Bronchial epithelial cell (primary cell): ENCODE data around the gene CPLX3. TPM values are rescaled to one million over a fixed set of nuclear protein-coding genes. Genes with fewer than 3 reads are reported as not detected.

Source experiments
- DNase-seq: peaks from one replicate; pipeline ENCODE4 v3.0.0-alpha.2; 2010; ENCODE audit warnings: low read depth
- FAIRE-seq: peaks from 2 replicates; lab custom pipeline; 2011; peaks lifted over from hg19 to GRCh38; lab: Jason Lieb, UNC
- H3K27me3 ChIP-seq: 2 replicates; pipeline ENCODE4 v1.5.1; 2011; ENCODE audit warnings: low read length; ENCODE audit not compliant: control insufficient read depth, insufficient read depth
- H3K36me3 ChIP-seq: 2 replicates; pipeline ENCODE4 v1.5.1; 2011; ENCODE audit warnings: low read length; ENCODE audit not compliant: control insufficient read depth, insufficient read depth
- H3K4me3 ChIP-seq: 2 replicates; pipeline ENCODE4 v1.5.1; 2011; ENCODE audit warnings: mild to moderate bottlenecking, low read depth, low read length, control low read depth
- total RNA-seq: library from RNA; depleted of rRNA; stranded (reverse); fragments of >200 nt; gene quantifications from 2 replicates; pipeline ENCODE4 v1.2.1, GENCODE V29; 2014
- TF ChIP-seq, protein P1 (sequence below): IDR thresholded peaks from 2 replicates; pipeline ENCODE4 v1.5.1; 2011; ENCODE audit warnings: mild to moderate bottlenecking, moderate library complexity, low read length, control low read depth, inconsistent platforms; ENCODE audit not compliant: insufficient read depth, severe bottlenecking

CPLX3 gene
- total RNA-seq, 1 donor from 2014 or later: not detected

DNA sequence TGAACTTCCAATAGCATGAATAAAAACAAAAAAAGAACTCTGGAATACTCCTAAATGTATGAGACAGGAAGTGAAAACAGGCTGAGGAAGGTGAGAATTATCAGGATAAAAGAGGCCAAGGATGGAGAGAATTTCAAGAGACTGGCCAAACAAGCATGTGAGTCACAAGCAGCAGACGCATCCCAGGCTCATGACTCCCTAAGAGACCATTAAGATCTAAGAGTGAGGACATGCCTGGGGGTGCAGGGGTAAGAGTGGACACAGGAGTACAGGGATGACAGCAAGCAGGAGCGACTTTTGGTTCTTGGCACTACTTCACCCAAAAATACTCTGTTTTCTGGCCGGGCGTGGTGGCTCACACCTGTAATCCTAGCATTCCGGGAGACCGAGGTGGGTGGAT is 39.7 kb downstream of the CPLX3 start:
- Histone ChIP-seq H3K27me3 (no peaks in the 10 kb centered on the region), H3K36me3 (peaks cover 4% of the 10 kb centered on the region), H3K4me3 (no peak overlapping the region)
- DNase-seq (peak; percentile 89), FAIRE-seq (no peak)
- TF ChIP-seq, protein P1, sequence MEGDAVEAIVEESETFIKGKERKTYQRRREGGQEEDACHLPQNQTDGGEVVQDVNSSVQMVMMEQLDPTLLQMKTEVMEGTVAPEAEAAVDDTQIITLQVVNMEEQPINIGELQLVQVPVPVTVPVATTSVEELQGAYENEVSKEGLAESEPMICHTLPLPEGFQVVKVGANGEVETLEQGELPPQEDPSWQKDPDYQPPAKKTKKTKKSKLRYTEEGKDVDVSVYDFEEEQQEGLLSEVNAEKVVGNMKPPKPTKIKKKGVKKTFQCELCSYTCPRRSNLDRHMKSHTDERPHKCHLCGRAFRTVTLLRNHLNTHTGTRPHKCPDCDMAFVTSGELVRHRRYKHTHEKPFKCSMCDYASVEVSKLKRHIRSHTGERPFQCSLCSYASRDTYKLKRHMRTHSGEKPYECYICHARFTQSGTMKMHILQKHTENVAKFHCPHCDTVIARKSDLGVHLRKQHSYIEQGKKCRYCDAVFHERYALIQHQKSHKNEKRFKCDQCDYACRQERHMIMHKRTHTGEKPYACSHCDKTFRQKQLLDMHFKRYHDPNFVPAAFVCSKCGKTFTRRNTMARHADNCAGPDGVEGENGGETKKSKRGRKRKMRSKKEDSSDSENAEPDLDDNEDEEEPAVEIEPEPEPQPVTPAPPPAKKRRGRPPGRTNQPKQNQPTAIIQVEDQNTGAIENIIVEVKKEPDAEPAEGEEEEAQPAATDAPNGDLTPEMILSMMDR: no peak

DNA sequence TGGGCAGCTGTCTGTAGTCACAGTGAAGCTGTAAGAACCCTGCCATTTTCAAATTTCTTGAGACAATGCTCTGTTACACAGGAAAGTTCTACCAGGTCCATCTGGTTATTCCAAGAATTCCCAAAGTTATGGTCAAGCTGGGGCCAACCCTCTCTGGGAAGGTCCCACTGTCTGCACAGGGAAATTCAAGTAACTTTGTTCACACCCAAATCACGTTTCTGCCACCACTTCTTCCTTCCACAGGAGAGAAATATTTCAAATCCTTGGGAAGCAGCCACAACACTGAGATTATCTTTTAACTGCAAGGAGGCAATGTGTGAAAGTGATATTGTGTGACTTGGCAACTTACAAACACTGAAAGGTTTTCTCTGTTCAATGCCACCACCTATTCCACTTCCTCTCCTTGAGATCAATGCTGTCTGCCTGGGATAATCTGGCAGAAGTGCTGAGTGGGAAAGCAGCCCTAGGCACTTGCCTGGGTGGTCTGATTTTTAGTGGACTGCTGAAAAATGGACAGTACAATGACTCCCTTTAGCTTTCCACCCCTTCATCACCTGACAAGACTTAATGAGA is 41.1 kb downstream of the CPLX3 start:
- DNase-seq (no peak), FAIRE-seq (no peak)
- H3K27me3 ChIP-seq: no peaks in the 10 kb centered on the region
- peaks cover 4% of the 10 kb centered on the region for H3K36me3 ChIP-seq
- H3K4me3 ChIP-seq: no peak overlapping the region
- TF ChIP-seq, protein P1: no peak

DNA sequence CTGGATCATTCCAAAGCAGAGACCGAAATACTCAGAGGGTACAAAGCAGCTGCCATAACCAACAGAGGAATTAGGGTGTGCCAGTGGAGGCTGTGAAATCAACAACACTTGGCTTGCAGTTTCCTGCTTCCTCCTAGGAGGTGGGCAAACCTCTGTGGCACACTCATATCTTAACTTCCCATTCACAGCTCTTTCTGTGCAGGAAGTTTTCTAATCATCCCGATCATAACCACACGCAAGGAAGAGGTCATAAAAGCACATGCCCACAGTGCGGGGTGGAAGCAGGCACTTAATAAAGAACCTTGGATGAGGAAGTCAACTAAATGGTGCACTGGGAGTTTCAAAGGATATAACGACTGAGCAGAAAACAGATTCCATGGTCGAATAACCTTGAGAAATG is 41.6 kb downstream of the CPLX3 start:
- FAIRE-seq: no peak
- TF ChIP-seq, protein P1: no peak
- DNase-seq: no peak
- Histone ChIP-seq H3K27me3 (no peaks in the 10 kb centered on the region), H3K36me3 (peaks cover 4% of the 10 kb centered on the region), H3K4me3 (no peak overlapping the region)

DNA sequence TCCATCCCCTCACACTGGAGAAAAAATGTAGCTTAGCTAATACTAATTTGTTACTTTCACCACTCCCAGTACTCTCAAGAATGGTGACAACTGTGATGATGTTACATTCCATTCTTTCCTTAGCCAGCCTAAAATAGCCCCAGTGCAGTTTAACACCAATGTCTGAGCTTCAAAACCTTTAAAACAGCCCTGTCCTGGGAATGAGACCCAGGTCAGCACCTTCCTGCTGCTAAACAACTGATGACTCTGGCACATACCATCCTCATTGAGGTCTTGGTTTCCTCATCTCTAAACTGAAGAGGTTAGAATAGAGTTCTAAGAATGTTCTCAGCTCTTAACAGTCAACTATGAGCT is 42.9 kb downstream of the CPLX3 start:
- no peak overlapping the region for H3K4me3 ChIP-seq
- H3K36me3 ChIP-seq: peaks cover 4% of the 10 kb centered on the region
- no peaks in the 10 kb centered on the region for H3K27me3 ChIP-seq
- no peak for FAIRE-seq
- no peak for DNase-seq
- TF ChIP-seq, protein P1: no peak

DNA sequence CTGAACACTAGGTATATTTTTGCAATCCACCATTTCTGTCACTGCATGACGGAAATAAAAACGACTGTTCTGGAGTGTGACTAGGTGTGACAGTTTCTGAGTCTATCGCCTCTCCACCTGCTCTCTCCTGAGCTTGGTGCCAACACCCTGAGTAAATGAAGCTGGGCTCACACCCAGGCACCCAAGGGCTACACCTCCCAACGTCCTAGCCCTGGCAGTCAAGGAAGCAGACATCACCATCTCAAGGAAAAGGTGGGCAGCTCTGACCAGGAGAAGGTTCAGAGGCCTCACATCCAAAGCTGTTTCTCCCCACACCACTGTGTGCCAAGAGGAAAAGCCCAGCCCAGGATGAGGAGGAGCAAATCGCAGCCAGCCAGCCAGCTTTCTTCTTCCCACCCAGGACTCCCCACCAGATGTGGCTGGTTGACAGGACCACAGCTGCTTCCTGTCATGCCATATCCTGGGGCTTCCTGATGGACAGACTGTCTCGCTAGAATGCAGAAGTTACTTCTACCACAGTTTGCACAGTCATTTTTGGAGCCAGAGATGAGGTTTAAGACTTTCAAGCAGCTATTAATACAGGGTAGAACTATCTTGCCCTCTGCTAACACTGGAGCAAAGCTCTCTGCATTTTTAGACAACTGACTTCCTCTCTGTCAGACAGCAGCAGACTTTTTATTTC is 43.4 kb downstream of the CPLX3 start:
- Histone ChIP-seq H3K36me3 (peaks cover 4% of the 10 kb centered on the region), H3K4me3 (no peak overlapping the region), H3K27me3 (no peaks in the 10 kb centered on the region)
- DNase-seq (no peak), FAIRE-seq (no peak)
- TF ChIP-seq, protein P1: no peak
